HG03521 (cell line): ENCODE measurements around the gene PPL.
"Not testable (repeated sequence)": the region's sequence is repeated elsewhere in the genome, so short reads cannot be mapped to it uniquely, and the experiment has no call there.

Source experiments
- ATAC-seq: cut with Tn5 transposase; IDR thresholded peaks from one replicate; pipeline ENCODE4 v1.9.1; 2021; ENCODE audit warnings: mild to moderate bottlenecking, moderate library complexity; ENCODE audit not compliant: unreplicated experiment

The PPL gene

DNA sequence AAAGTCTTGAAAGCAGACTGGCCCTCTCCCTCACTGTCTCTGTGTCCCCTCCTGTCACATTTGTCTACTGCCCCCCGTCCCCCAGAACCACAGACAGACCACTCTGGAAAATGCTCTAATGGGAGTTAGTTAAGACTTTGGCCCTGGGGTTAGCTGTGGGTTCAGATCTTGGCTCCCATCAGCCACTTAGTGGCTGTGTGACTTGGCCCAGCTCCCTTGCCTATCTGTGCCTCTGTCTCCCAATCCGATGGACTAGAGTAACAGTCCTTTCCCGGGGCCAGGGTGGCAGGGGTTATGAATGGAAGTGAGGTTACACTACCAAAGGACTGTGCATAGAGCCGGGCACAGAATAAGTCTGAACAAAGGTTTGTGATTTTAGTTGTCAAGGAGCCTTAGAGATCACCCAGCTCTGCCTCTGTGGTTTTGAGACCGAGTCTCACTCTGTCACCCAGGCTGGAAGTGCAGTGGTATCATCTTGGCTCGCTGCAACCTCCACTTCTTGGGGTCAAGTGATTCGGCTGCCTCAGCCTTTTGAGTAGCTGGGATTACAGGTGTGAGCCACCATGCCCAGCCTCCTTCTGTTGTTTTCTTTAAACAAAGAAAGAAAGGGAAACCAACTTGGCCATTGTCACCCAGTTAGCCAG, 23.7 kb downstream of the PPL start:
- ATAC-seq, result no peak

- ATAC-seq, result no peak
These were observed 25.0 kb downstream of the PPL start for GRCh38 chr16:4911970-4912386.

DNA sequence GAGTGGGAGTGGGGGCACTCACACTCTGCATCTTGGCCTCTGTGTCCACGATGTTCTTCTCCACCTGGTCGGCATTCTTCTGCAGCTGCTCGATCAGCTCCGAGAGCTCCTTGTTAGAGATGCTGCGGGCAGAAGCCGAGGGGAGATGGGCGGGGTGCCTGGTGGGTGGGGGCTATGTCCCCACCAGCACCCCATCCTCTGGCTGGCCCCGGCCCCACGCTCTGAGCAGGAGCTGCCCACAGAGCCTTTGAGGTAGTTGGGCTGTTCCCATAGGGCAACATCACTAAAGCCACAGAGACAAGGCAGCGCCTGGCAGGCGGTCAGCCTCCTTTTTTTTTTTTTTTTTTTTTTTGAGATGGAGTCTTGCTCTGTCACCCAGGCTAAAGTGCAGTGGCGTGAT, 26.1 kb downstream of the PPL start:
- no peak for ATAC-seq

DNA sequence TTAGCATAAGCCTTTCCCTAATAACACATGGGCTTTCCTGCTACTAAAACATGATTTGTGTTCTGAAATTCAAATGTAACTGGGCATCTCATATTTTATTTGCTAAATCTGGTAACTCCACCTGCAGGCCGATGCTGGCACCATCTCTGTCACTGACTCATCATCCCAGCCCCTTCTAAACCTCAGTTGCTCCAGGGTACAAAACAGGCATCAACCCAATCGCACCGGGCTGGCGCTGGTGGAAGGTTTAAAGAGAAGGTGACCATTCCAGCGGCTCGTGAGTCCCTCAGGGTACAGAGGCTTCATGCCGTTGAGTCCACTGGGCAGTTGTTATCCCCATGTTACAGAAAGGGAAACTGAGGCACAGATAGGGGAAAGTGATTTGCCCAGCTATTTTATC, 27.1 kb downstream of the PPL start:
- no peak for ATAC-seq

DNA sequence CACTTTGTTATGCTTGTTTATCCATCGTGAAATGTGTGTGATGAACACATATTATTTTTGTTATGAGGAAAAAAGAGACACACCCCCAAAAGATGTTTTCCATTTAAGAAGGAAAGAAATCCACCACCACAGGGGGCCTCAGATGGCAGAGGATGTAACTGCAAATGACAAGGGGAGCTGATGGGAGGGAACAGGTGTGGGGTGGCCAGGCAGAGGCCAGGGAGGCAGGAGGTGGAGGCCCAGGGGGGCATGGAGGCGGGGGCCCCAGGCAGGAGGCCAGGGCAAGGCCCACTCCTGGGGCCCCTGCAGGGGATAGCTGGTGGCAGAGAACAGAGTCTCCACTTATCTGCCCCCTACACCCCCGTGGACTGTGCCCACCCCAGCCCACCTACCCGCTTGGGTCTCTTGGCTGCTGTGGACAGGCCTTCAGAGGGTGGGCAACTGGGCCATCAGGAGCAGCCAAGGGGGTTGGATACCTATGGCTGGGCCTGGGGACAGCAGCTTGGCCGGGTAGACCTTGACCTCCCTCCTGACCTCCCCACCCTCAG, 28.0 kb downstream of the PPL start:
- no peak for ATAC-seq

GRCh38 chr16:4904942-4905615, 31.9 kb downstream of the PPL start:
- ATAC-seq, result no peak

- ATAC-seq, result no peak
These were observed 32.6 kb downstream of the PPL start for GRCh38 chr16:4904108-4904941.

- ATAC-seq, result no peak
These were observed 34.9 kb downstream of the PPL start for GRCh38 chr16:4902038-4902437.

- no peak for ATAC-seq
These were observed 36.2 kb downstream of the PPL start for GRCh38 chr16:4900750-4901149.

GRCh38 chr16:4900036-4900435, 36.9 kb downstream of the PPL start:
- ATAC-seq, result no peak

DNA sequence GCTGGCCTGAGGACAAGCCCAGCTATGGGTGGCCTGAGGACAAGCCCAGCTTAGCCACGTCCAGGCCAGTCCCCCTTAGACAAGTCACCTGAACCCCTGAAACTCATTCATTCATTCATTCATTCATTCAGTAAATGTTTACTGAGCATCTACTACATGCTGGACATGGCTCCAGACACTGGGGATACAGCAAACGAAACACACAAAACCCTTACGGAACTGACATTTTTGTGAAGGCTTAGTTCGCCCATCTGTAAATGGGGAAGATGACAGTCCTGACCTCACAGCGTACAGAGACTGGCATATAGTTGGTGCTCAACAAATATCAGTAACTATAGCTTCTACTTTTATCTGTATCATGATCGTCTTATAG, 37.5 kb downstream of the PPL start:
- ATAC-seq, result no peak

GRCh38 chr16:4898811-4899473, 38.0 kb downstream of the PPL start:
- ATAC-seq, result no peak

DNA sequence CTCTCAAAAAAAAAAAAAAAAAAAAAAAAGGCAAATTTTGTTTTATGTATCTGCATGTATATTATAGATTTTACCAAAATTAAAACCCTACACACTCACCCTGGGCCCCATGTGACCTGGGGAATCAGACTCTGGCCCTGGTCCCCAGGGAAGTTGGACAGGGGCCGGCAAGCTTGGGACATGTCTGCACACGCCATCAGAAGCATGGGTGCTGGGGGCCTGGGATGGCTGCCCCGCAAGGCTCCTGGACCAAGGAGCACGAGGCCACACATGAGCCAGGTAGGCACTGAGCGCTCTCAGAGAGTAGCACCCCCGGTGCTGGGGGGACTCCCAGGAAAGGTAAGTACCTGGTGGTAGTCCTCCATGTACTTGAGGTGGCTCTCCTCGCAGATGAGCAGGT, 39.6 kb downstream of the PPL start:
- no peak for ATAC-seq

GRCh38 chr16:4896761-4897160, 40.2 kb downstream of the PPL start:
- not testable (repeated sequence) for ATAC-seq

DNA sequence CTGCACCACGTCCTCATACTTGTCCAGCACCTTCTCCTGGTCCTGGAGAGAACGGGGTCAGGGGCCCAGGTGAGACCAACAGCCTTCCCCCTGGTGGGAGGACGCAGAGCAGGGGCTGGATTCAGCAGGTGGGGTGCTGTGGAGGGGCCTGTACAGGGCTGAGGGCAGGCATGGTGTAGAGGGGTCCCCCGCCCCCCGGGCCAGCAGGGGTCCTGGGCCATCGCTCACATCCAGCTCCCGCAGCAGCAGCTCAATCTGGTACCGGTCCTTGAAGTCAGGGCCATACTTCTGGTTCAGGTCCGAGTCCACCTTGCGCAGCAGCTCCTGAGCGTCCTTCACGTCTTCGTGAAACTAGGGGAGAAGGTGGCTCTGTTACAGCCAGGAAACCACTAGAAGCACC, 41.6 kb downstream of the PPL start:
- no peak for ATAC-seq

GRCh38 chr16:4894276-4895150, 42.4 kb downstream of the PPL start:
- no peak for ATAC-seq

DNA sequence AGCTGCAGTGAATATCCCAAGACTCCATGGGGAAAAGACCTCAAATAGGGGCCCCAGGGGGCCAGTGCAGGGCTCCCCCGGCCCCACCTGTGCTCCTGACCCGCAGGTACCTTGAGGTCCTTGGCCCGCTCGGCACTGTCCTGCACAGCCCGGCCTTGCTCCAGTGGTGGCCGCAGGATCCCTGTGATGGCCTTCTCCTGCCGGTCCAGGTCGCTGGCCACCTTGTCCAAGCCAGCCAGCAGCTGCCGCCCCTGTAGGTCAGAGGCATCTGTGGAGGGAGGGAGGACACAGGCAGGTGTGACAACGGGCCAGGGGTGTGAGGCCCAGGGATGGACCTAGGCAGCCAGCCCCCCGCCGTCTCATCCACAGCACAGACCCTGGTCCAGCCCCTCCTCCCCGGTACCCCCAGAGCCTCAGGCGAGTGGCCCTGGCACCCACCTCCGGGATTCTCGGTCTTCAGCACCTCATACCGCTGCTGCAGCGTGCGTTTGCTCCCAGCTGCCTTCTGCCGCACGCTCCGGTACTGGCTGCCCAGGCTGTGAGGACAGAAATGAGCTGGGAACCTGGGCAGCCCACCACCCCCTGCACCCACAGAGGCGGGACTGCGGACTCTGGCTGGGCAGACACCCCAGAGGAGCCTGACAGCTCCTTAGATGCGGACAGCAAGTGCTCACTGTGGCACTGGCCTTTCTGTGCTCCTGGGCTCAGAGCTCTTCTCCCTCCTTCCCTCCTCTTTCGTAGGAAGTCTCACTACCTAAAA, 43.7 kb downstream of the PPL start:
- ATAC-seq, result no peak

GRCh38 chr16:4892361-4893102, 44.4 kb downstream of the PPL start:
- ATAC-seq, result no peak

DNA sequence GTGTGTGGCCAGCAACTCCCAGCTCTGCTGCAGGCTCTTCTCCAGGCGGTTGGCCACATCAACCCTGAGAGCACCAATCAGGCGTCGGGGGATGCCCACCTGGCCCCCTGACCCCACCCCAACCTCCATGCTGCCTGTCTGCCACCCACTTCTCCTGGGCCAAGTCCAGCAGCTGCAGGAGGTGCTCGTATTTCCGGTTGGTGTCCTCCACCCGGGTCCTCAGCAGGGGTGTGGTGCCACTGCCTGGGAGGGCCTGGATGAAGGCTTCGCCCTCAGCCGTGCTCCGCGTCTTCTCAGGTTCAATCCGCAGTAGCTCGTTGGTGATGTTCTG, 45.1 kb downstream of the PPL start:
- ATAC-seq, result no peak
